ENCODE measurements around the gene PBX3. TPM values are rescaled to one million over a fixed set of nuclear protein-coding genes. Genes with fewer than 3 reads are reported as not detected.

The PBX3 gene
- total RNA-seq, 1 experiment from 2014 or later = 10.4 TPM

- no peak for DNase-seq (ENCODE audit: low read depth, low spot score)
- in situ Hi-C loops (cut with HindIII; ENCODE audit: low pct_unique_long_range_greater_than_20kb, low sequenced_read_pairs) = no loop called here
These were observed 157.1 kb downstream of the PBX3 start for GRCh38 chr9:125904155-125904851.

- in situ Hi-C loops (cut with HindIII; ENCODE audit: low pct_unique_long_range_greater_than_20kb, low sequenced_read_pairs) = no loop called here
- DNase-seq (ENCODE audit: low read depth, low spot score) = no peak
These were observed 159.0 kb downstream of the PBX3 start for GRCh38 chr9:125906144-125906543.

- in situ Hi-C loops (cut with HindIII; ENCODE audit: low pct_unique_long_range_greater_than_20kb, low sequenced_read_pairs) = no loop called here
- DNase-seq (ENCODE audit: low read depth, low spot score) = no peak
These were observed 159.7 kb downstream of the PBX3 start for GRCh38 chr9:125906893-125907292.

- DNase-seq (ENCODE audit: low read depth, low spot score) = no peak
- in situ Hi-C loops (cut with HindIII; ENCODE audit: low pct_unique_long_range_greater_than_20kb, low sequenced_read_pairs) = no loop called here
These were observed 161.0 kb downstream of the PBX3 start for GRCh38 chr9:125908136-125908535.

- in situ Hi-C loops (cut with HindIII; ENCODE audit: low pct_unique_long_range_greater_than_20kb, low sequenced_read_pairs) = no loop called here
These were observed 161.8 kb downstream of the PBX3 start for GRCh38 chr9:125908966-125909365.

GRCh38 chr9:125909459-125909858, 162.3 kb downstream of the PBX3 start:
- in situ Hi-C loops (cut with HindIII; ENCODE audit: low pct_unique_long_range_greater_than_20kb, low sequenced_read_pairs) = no loop called here
- DNase-seq (ENCODE audit: low read depth, low spot score) = no peak

More at GRCh38 chr9:125908966-125909365, 161.8 kb downstream of the PBX3 start:
- DNase-seq (ENCODE audit: low read depth, low spot score) = no peak

- in situ Hi-C loops (cut with HindIII; ENCODE audit: low pct_unique_long_range_greater_than_20kb, low sequenced_read_pairs) = no loop called here
- peak; percentile 96 for DNase-seq (ENCODE audit: low read depth, low spot score)
These were observed 163.1 kb downstream of the PBX3 start for GRCh38 chr9:125910286-125910685.

GRCh38 chr9:125911861-125912644, 164.9 kb downstream of the PBX3 start:
- no peak for DNase-seq (ENCODE audit: low read depth, low spot score)
- in situ Hi-C loops (cut with HindIII; ENCODE audit: low pct_unique_long_range_greater_than_20kb, low sequenced_read_pairs) = no loop called here

- DNase-seq (ENCODE audit: low read depth, low spot score) = no peak
These were observed 165.5 kb downstream of the PBX3 start for GRCh38 chr9:125912667-125913066.

GRCh38 chr9:125913551-125913950, 166.4 kb downstream of the PBX3 start:
- in situ Hi-C loops (cut with HindIII; ENCODE audit: low pct_unique_long_range_greater_than_20kb, low sequenced_read_pairs) = no loop called here
- DNase-seq (ENCODE audit: low read depth, low spot score) = no peak

More at GRCh38 chr9:125912667-125913066, 165.5 kb downstream of the PBX3 start:
- in situ Hi-C loops (cut with HindIII; ENCODE audit: low pct_unique_long_range_greater_than_20kb, low sequenced_read_pairs) = no loop called here

- in situ Hi-C loops (cut with HindIII; ENCODE audit: low pct_unique_long_range_greater_than_20kb, low sequenced_read_pairs) = no loop called here
- DNase-seq (ENCODE audit: low read depth, low spot score) = no peak
These were observed 167.2 kb downstream of the PBX3 start for GRCh38 chr9:125914411-125914810.

GRCh38 chr9:125915606-125916005, 168.4 kb downstream of the PBX3 start:
- DNase-seq (ENCODE audit: low read depth, low spot score) = no peak
- in situ Hi-C loops (cut with HindIII; ENCODE audit: low pct_unique_long_range_greater_than_20kb, low sequenced_read_pairs) = no loop called here

GRCh38 chr9:125919565-125919964, 172.4 kb downstream of the PBX3 start:
- in situ Hi-C loops (cut with HindIII; ENCODE audit: low pct_unique_long_range_greater_than_20kb, low sequenced_read_pairs) = no loop called here
- no peak for DNase-seq (ENCODE audit: low read depth, low spot score)

- in situ Hi-C loops (cut with HindIII; ENCODE audit: low pct_unique_long_range_greater_than_20kb, low sequenced_read_pairs) = no loop called here
- DNase-seq (ENCODE audit: low read depth, low spot score) = no peak
These were observed 173.2 kb downstream of the PBX3 start for GRCh38 chr9:125920402-125920801.

- DNase-seq (ENCODE audit: low read depth, low spot score) = no peak
- in situ Hi-C loops (cut with HindIII; ENCODE audit: low pct_unique_long_range_greater_than_20kb, low sequenced_read_pairs) = no loop called here
These were observed 175.7 kb downstream of the PBX3 start for GRCh38 chr9:125922854-125923253.

GRCh38 chr9:125924351-125924750, 177.2 kb downstream of the PBX3 start:
- in situ Hi-C loops (cut with HindIII; ENCODE audit: low pct_unique_long_range_greater_than_20kb, low sequenced_read_pairs) = no loop called here
- DNase-seq (ENCODE audit: low read depth, low spot score) = no peak

- no peak for DNase-seq (ENCODE audit: low read depth, low spot score)
- in situ Hi-C loops (cut with HindIII; ENCODE audit: low pct_unique_long_range_greater_than_20kb, low sequenced_read_pairs) = no loop called here
These were observed 179.8 kb downstream of the PBX3 start for GRCh38 chr9:125926936-125927335.

GRCh38 chr9:125929846-125930245, 182.7 kb downstream of the PBX3 start:
- in situ Hi-C loops (cut with HindIII; ENCODE audit: low pct_unique_long_range_greater_than_20kb, low sequenced_read_pairs) = no loop called here
- no peak for DNase-seq (ENCODE audit: low read depth, low spot score)

GRCh38 chr9:125931211-125931610, 184.0 kb downstream of the PBX3 start:
- in situ Hi-C loops (cut with HindIII; ENCODE audit: low pct_unique_long_range_greater_than_20kb, low sequenced_read_pairs) = no loop called here
- no peak for DNase-seq (ENCODE audit: low read depth, low spot score)
